Left ventricle myocardium inferior (tissue), 1 donor: ENCODE measurements around the gene COQ9. TPM values are rescaled to one million over a fixed set of nuclear protein-coding genes. Genes with fewer than 3 reads are reported as not detected.

Experiments
- DNase-seq: peaks from one replicate; pipeline ENCODE4 v3.0.0-alpha.2; 2020
- H3K27ac ChIP-seq: fragments of 200-600 bp; replicated peaks from 2 replicates; pipeline ENCODE4 v1.8.0; 2021
- H3K27me3 ChIP-seq: fragments of 200-600 bp; 2 replicates; pipeline ENCODE4 v1.8.0; 2021; ENCODE audit warnings: low read depth
- H3K36me3 ChIP-seq: fragments of 200-600 bp; 2 replicates; pipeline ENCODE4 v1.8.0; 2021
- H3K4me1 ChIP-seq: fragments of 200-600 bp; 2 replicates; pipeline ENCODE4 v1.8.0; 2021
- H3K4me3 ChIP-seq: fragments of 200-600 bp; 2 replicates; pipeline ENCODE4 v1.8.0; 2021; ENCODE audit warnings: mild to moderate bottlenecking, moderate library complexity
- H3K9me3 ChIP-seq: fragments of 200-600 bp; replicated peaks from 2 replicates; pipeline ENCODE4 v1.8.0; 2021
- CTCF ChIP-seq: fragments of 200-600 bp; IDR thresholded peaks from 2 replicates; pipeline ENCODE4 v1.8.0; 2021; ENCODE audit warnings: antibody characterized with exemption, mild to moderate bottlenecking, borderline replicate concordance
- intact Hi-C: fragments of 100-400 bp; cut with micrococcal nuclease; formaldehyde crosslinking; loops from one replicate; pipeline ENCODE4 v1.11.0; 2022
- total RNA-seq: library from RNA; stranded (reverse); fragmentation: NEBNext Ultra II Directional; extraction: Animal tissue kit (Norgen Biotek cat#: 25700); gene quantifications from one replicate; pipeline ENCODE4 v1.2.1, GENCODE V29; 2021
- donor health status: DM: no; HTN: yes; CAD: no; lungs with severe emphysema.

COQ9 gene
- total RNA-seq, 1 donor from 2014 or later = 234 TPM

GRCh38 chr16:57422026-57422944 is 25.0 kb upstream of the COQ9 start:
- peaks cover 49% of the 10 kb centered on the region for H3K4me1 ChIP-seq
- H3K9me3 ChIP-seq = no peaks in the 10 kb centered on the region
- peak overlapping the region; percentile 56 for H3K27ac ChIP-seq
- intact Hi-C loops = no loop called here
- DNase-seq = no peak
- TF ChIP-seq CTCF = peak; percentile 76
- H3K4me3 ChIP-seq = no peak overlapping the region
- H3K36me3 ChIP-seq = peaks cover 12% of the 10 kb centered on the region
- no peaks in the 10 kb centered on the region for H3K27me3 ChIP-seq

GRCh38 chr16:57423152-57423551 is 24.1 kb upstream of the COQ9 start:
- Histone ChIP-seq H3K9me3 (no peaks in the 10 kb centered on the region), H3K4me3 (no peak overlapping the region), H3K27ac (no peak overlapping the region), H3K27me3 (no peaks in the 10 kb centered on the region), H3K4me1 (peaks cover 41% of the 10 kb centered on the region), H3K36me3 (peaks cover 19% of the 10 kb centered on the region)
- no peak for TF ChIP-seq CTCF
- intact Hi-C loops = no loop called here
- DNase-seq = no peak

GRCh38 chr16:57424583-57424982 is 22.7 kb upstream of the COQ9 start:
- Histone ChIP-seq H3K4me3 (no peak overlapping the region), H3K4me1 (peaks cover 26% of the 10 kb centered on the region), H3K27ac (peak overlapping the region; percentile 60), H3K27me3 (no peaks in the 10 kb centered on the region), H3K36me3 (peaks cover 32% of the 10 kb centered on the region), H3K9me3 (no peaks in the 10 kb centered on the region)
- no peak for TF ChIP-seq CTCF
- intact Hi-C loops = no loop called here
- no peak for DNase-seq

GRCh38 chr16:57426356-57426755 is 20.9 kb upstream of the COQ9 start:
- no peak overlapping the region for H3K4me3 ChIP-seq
- H3K27me3 ChIP-seq = no peaks in the 10 kb centered on the region
- H3K9me3 ChIP-seq = no peaks in the 10 kb centered on the region
- no peak for DNase-seq
- peaks cover 24% of the 10 kb centered on the region for H3K4me1 ChIP-seq
- no peak overlapping the region for H3K27ac ChIP-seq
- H3K36me3 ChIP-seq = peaks cover 50% of the 10 kb centered on the region
- intact Hi-C loops = no loop called here
- TF ChIP-seq CTCF = no peak

- intact Hi-C loops = no loop called here
- peaks cover 17% of the 10 kb centered on the region for H3K4me1 ChIP-seq
Observed at GRCh38 chr16:57427307-57427706, 20.0 kb upstream of the COQ9 start.

More at GRCh38 chr16:57427307-57427706, 20.0 kb upstream of the COQ9 start:
- no peak for TF ChIP-seq CTCF
- no peak for DNase-seq
- H3K36me3 ChIP-seq = peaks cover 59% of the 10 kb centered on the region
- H3K9me3 ChIP-seq = no peaks in the 10 kb centered on the region
- no peak overlapping the region for H3K27ac ChIP-seq
- no peaks in the 10 kb centered on the region for H3K27me3 ChIP-seq
- H3K4me3 ChIP-seq = no peak overlapping the region
